IMR-90 (cell line): ENCODE measurements around the gene TMEFF1. TPM values are rescaled to one million over a fixed set of nuclear protein-coding genes. Genes with fewer than 3 reads are reported as not detected.

ENCODE experiments used
- ATAC-seq: fragments of 200-7000 bp; cut with Tn5 transposase; 2 replicates; pipeline ENCODE4 v1.9.1; 2020; ENCODE audit warnings: low read depth, mild to moderate bottlenecking, moderate library complexity
- BruUV-seq: library from RNA; stranded (reverse); fragments of 400-500 nt; replicated peaks from 2 replicates; lab custom pipeline; 2021; lab: Mats Ljungman, UMichigan
- CTCF ChIA-PET: fragments of 300-600 bp; formaldehyde crosslinking; extraction: SDS; loops from one replicate; lab custom pipeline; 2021; ENCODE audit warnings: antibody characterized with exemption; lab: Yijun Ruan, JAX
- POLR2A ChIA-PET: fragments of 300-600 bp; sonication (Branson Sonifier 250); formaldehyde crosslinking; loops from one replicate; lab custom pipeline; 2022; ENCODE audit warnings: antibody characterized with exemption; ENCODE audit not compliant: unreplicated experiment; lab: Charles Lee
- DNase-seq: peaks from one replicate; pipeline ENCODE4 v3.0.0; 2013
- H2AFZ ChIP-seq: replicated peaks from 2 replicates; pipeline ENCODE3; 2013; ENCODE audit warnings: low read length, mild to moderate bottlenecking; ENCODE audit not compliant: poor library complexity
- H2AK5ac ChIP-seq: 2 replicates; pipeline ENCODE4 v1.6.1; 2013; ENCODE audit warnings: low read depth, low read length, inconsistent platforms
- H2AK9ac ChIP-seq: replicated peaks from 2 replicates; pipeline ENCODE3; 2013; ENCODE audit warnings: mild to moderate bottlenecking, low read depth, low read length, moderate library complexity; ENCODE audit not compliant: poor library complexity
- H2BK120ac ChIP-seq: 2 replicates; pipeline ENCODE4 v1.6.1; 2013; ENCODE audit warnings: low read depth, low read length, inconsistent platforms
- H2BK15ac ChIP-seq: 3 replicates; pipeline ENCODE4 v1.6.1; 2013; ENCODE audit warnings: low read depth, low read length, inconsistent platforms
- H2BK20ac ChIP-seq: 2 replicates; pipeline ENCODE4 v1.6.1; 2013; ENCODE audit warnings: low read depth, mild to moderate bottlenecking, inconsistent platforms, low read length, moderate library complexity
- H2BK5ac ChIP-seq: 2 replicates; pipeline ENCODE4 v1.6.1; 2013; ENCODE audit warnings: mild to moderate bottlenecking, low read depth, low read length, inconsistent platforms; ENCODE audit not compliant: poor library complexity, severe bottlenecking
- H3K14ac ChIP-seq: replicated peaks from 2 replicates; pipeline ENCODE4 v1.6.1; 2013; ENCODE audit warnings: low read depth, low read length, inconsistent platforms
- H3K18ac ChIP-seq: 2 replicates; pipeline ENCODE4 v1.6.1; 2013; ENCODE audit warnings: low read depth, low read length, control low read depth
- H3K23ac ChIP-seq: 2 replicates; pipeline ENCODE4 v1.6.1; 2013; ENCODE audit warnings: low read depth, low read length, inconsistent platforms
- H3K27ac ChIP-seq: 2 replicates; pipeline ENCODE4 v1.5.1; 2013; ENCODE audit warnings: mild to moderate bottlenecking, control low read depth, low read length; ENCODE audit not compliant: insufficient read depth
- H3K27me3 ChIP-seq: 2 replicates; pipeline ENCODE4 v1.6.1; 2013; ENCODE audit warnings: low read length; ENCODE audit not compliant: control insufficient read depth, insufficient read depth
- H3K36me3 ChIP-seq: 2 replicates; pipeline ENCODE4 v1.6.1; 2013; ENCODE audit warnings: low read length, mixed read lengths; ENCODE audit not compliant: control insufficient read depth, insufficient read depth
- H3K4ac ChIP-seq: 2 replicates; pipeline ENCODE4 v1.6.1; 2013; ENCODE audit warnings: low read depth, low read length, inconsistent platforms
- H3K4me1 ChIP-seq: 2 replicates; pipeline ENCODE4 v1.6.1; 2013; ENCODE audit warnings: low read length, mixed read lengths; ENCODE audit not compliant: control insufficient read depth, insufficient read depth
- H3K4me2 ChIP-seq: 2 replicates; pipeline ENCODE4 v1.6.1; 2013; ENCODE audit warnings: low read depth, mild to moderate bottlenecking, control low read depth, low read length, moderate library complexity
- H3K4me3 ChIP-seq: 2 replicates; pipeline ENCODE4 v1.5.1; 2013; ENCODE audit warnings: low read depth, mild to moderate bottlenecking, control low read depth, low read length, moderate library complexity; ENCODE audit not compliant: insufficient read depth
- H3K56ac ChIP-seq: 2 replicates; pipeline ENCODE4 v1.6.1; 2013; ENCODE audit warnings: low read length, inconsistent platforms; ENCODE audit not compliant: insufficient read depth; ENCODE audit errors: extremely low read depth
- H3K79me1 ChIP-seq, 2 experiments: 2 replicates each; pipeline ENCODE4 v1.6.1; 2013; ENCODE audit warnings: low read length in 2 of 2, inconsistent platforms in 1 of 2, low read depth in 1 of 2
- H3K9ac ChIP-seq: 2 replicates; pipeline ENCODE4 v1.6.1; 2013; ENCODE audit warnings: low read depth, low read length, control low read depth
- H3K9me1 ChIP-seq: 2 replicates; pipeline ENCODE4 v1.6.1; 2013; ENCODE audit warnings: low read length, inconsistent platforms; ENCODE audit not compliant: insufficient read depth
- H3K9me3 ChIP-seq: 2 replicates; pipeline ENCODE4 v1.6.1; 2013; ENCODE audit warnings: low read length; ENCODE audit not compliant: control insufficient read depth, insufficient read depth
- H4K20me1 ChIP-seq: 2 replicates; pipeline ENCODE4 v1.6.1; 2013; ENCODE audit warnings: low read length, inconsistent platforms; ENCODE audit not compliant: insufficient read depth
- H4K5ac ChIP-seq: 2 replicates; pipeline ENCODE4 v1.6.1; 2013; ENCODE audit warnings: mild to moderate bottlenecking, low read depth, low read length, control low read depth
- H4K8ac ChIP-seq, 2 experiments: 2 replicates each; pipeline ENCODE4 v1.6.1; 2013; ENCODE audit warnings: low read depth in 2 of 2, low read length in 2 of 2, control low read depth in 1 of 2, inconsistent platforms in 1 of 2
- H4K91ac ChIP-seq: 2 replicates; pipeline ENCODE4 v1.6.1; 2013; ENCODE audit warnings: low read depth, low read length, inconsistent platforms; ENCODE audit not compliant: insufficient read depth
- CHD1 ChIP-seq: IDR thresholded peaks from 2 replicates; pipeline ENCODE4 v1.6.1; 2012; ENCODE audit warnings: low read depth, low read length, improper control_type of control experiment
- RAD21 ChIP-seq: IDR thresholded peaks from 2 replicates; pipeline ENCODE4 v1.6.1; 2012; ENCODE audit warnings: low read length, improper control_type of control experiment
- RCOR1 ChIP-seq: IDR thresholded peaks from 2 replicates; pipeline ENCODE4 v1.6.1; 2012; ENCODE audit warnings: mild to moderate bottlenecking, low read length, improper control_type of control experiment; ENCODE audit not compliant: insufficient replicate concordance
- SMC3 ChIP-seq: fragments of 150-350 bp; IDR thresholded peaks from 2 replicates; pipeline ENCODE4 v1.6.1; 2016; ENCODE audit warnings: low read depth, mild to moderate bottlenecking, antibody characterized with exemption, low read length, moderate library complexity
- WGBS, 2 experiments: methylation state at CpG; one replicate each; pipeline versions ENCODE4 v1.1.5 to v1.1.7; 2013; ENCODE audit warnings: missing lambda C conversion rate in 2 of 2; ENCODE audit not compliant: insufficient read length in 1 of 2; ENCODE audit errors: extremely low coverage in 2 of 2; 5-methylcytosine and 5-hydroxymethylcytosine counted together
- dilution Hi-C: fragments of 300-500 bp; cut with HindIII; formaldehyde crosslinking; loops from one replicate; pipeline ENCODE4 v1.14.3; 2018; ENCODE audit warnings: low sequenced_read_pairs; ENCODE audit not compliant: unreplicated experiment
- in situ Hi-C: fragments of 300-500 bp; cut with MboI; formaldehyde crosslinking; loops from 3 replicates; pipeline ENCODE4 v1.14.3; 2019; ENCODE audit warnings: low sequenced_read_pairs, inconsistent platforms, mixed read lengths
- intact Hi-C: fragments of 100-400 bp; cut with micrococcal nuclease; formaldehyde crosslinking; loops from 2 replicates; pipeline ENCODE4 v1.10.0; 2022
- polyA plus RNA-seq, 3 experiments: library from polyadenylated mRNA; depleted of rRNA; stranded (reverse); fragments of >200 nt; gene quantifications; 2 replicates each; pipeline ENCODE4 v1.2.3, GENCODE V29; 2012; ENCODE audit warnings: low replicate concordance in 1 of 3
- total RNA-seq: library from RNA; depleted of rRNA; stranded (reverse); fragments of >200 nt; gene quantifications from 2 replicates; pipeline ENCODE4 v1.2.3, GENCODE V29; 2012

Gene TMEFF1
- total and polyA plus RNA-seq, 2 of the 4 experiments (the other 2 are of a cell fraction): 0.62 to 0.90 TPM

GRCh38 chr9:100581081-100581480, 108.1 kb downstream of the TMEFF1 start:
- H3K27ac ChIP-seq: no peak overlapping the region
- CTCF ChIA-PET: no interaction called here

More at GRCh38 chr9:100581081-100581480, 108.1 kb downstream of the TMEFF1 start:
- no peak overlapping the region for H3K4ac ChIP-seq
- BruUV-seq: no TSS peak
- TF ChIP-seq CHD1 (no peak), RAD21 (no peak), SMC3 (no peak), RCOR1 (no peak)
- no peak overlapping the region; the same call in 2 of the 3 replicates for H2BK15ac ChIP-seq
- WGBS, 2 experiments: no CpG with 5 or more reads among the region's 7 CpGs
- DNase-seq (no peak), ATAC-seq (no peak)
- no peak overlapping the region for H3K14ac ChIP-seq
- POLR2A ChIA-PET: no interaction called here
- H3K56ac ChIP-seq: no peak overlapping the region
- intact Hi-C loops: no loop called here
- H3K9me1 ChIP-seq: peaks cover 12% of the 10 kb centered on the region; the same call in 1 of the 2 replicates
- H2BK5ac ChIP-seq: no peak overlapping the region
- H3K4me1 ChIP-seq: peaks cover 7% of the 10 kb centered on the region
- no peak overlapping the region for H3K4me2 ChIP-seq
- H2BK20ac ChIP-seq: no peak overlapping the region
- no peak overlapping the region for H3K18ac ChIP-seq
- H3K9me3 ChIP-seq: no peaks in the 10 kb centered on the region
- H3K27me3 ChIP-seq: no peaks in the 10 kb centered on the region
- H3K9ac ChIP-seq: no peak overlapping the region
- no peak overlapping the region for H4K5ac ChIP-seq
- H3K23ac ChIP-seq: no peak overlapping the region
- in situ Hi-C loops: loop anchor here (10.0 to 25.0 kb wide), 4 partner anchors 126 to 1394 kb away; no protein-coding TSS in a partner anchor
- no peak overlapping the region for H2AFZ ChIP-seq
- no peak overlapping the region for H2BK120ac ChIP-seq
- H3K4me3 ChIP-seq: no peak overlapping the region
- H4K8ac ChIP-seq: no peak overlapping the region
- dilution Hi-C loops: no loop called here
- H3K36me3 ChIP-seq: no peaks in the 10 kb centered on the region
- no peak overlapping the region for H2AK9ac ChIP-seq
- H4K20me1 ChIP-seq: no peaks in the 10 kb centered on the region
- H2AK5ac ChIP-seq: 0 out of 2 replicates have a peak overlapping the region, but pooled peaks have one; percentile 40
- H3K79me1 ChIP-seq: peaks cover 4 to 7% of the 10 kb centered on the region in 2 experiments; a peak in 3 of 4 replicates
- no peak overlapping the region for H4K91ac ChIP-seq
